Neural progenitor cell (in vitro differentiated cells): ENCODE data around the gene SNX20.

ENCODE experiments used
- EZH2 ChIP-seq: fragments of 200-600 bp; sonication (generic); IDR thresholded peaks from 2 replicates; pipeline ENCODE4 v1.6.1; 2017; ENCODE audit warnings: antibody characterized with exemption, mild to moderate bottlenecking, moderate library complexity
- TF ChIP-seq, protein P1 (sequence below): fragments of 200-600 bp; sonication (generic); IDR thresholded peaks from 2 replicates; pipeline ENCODE4 v1.5.1; 2017; ENCODE audit warnings: antibody characterized with exemption, mild to moderate bottlenecking

DNA sequence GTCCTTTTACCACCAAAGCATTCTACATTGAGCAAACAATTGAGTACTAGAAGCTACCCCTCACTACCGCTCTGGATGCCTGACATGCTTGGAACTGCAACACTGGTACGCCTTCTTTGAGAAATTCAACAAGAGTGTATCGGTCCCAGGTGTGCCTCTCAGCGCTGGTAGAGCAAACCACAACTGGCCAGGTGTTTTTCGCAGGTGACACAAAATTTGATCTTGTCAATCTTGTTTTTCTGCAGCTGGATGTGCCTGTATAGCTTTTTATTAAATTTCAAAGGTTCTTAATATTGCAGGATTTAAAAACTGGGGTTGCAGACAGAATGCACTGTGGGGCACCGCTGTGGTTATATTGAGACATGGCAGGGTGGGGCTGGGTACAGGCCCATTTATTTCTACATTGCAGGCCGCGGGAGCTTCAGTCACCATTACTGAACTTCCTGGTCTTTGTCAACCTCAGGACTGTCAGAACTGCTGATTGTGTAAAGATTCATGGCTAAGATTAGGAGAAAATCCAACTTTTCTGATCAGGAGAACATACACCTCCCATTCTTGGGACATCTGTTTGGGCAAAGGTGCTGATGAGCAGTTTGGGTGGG, 4.5 kb upstream of the SNX20 start:
- TF ChIP-seq, protein P1, sequence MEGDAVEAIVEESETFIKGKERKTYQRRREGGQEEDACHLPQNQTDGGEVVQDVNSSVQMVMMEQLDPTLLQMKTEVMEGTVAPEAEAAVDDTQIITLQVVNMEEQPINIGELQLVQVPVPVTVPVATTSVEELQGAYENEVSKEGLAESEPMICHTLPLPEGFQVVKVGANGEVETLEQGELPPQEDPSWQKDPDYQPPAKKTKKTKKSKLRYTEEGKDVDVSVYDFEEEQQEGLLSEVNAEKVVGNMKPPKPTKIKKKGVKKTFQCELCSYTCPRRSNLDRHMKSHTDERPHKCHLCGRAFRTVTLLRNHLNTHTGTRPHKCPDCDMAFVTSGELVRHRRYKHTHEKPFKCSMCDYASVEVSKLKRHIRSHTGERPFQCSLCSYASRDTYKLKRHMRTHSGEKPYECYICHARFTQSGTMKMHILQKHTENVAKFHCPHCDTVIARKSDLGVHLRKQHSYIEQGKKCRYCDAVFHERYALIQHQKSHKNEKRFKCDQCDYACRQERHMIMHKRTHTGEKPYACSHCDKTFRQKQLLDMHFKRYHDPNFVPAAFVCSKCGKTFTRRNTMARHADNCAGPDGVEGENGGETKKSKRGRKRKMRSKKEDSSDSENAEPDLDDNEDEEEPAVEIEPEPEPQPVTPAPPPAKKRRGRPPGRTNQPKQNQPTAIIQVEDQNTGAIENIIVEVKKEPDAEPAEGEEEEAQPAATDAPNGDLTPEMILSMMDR: no peak
- no peak for TF ChIP-seq EZH2
